ENCODE results near the gene YEATS4.

Gene YEATS4

DNA sequence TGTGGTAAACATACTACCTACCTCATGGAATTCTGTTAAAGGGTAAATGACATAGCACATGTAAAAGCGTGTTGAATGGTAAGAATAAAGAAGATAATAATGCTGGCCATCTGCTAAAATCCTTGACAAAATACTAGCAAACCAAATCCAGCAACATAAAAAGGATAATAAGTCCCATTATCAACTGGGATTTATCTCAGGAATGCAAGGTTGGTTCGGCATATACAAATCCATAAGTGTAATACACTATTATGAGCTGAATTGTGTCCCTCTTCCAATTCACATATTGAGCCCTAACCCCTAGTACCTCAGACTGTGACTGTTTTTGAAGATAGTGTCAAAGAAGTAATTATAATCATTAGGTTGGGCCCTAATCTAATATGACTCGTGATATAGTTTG, 37.4 kb downstream of the YEATS4 start:
- no peak for DNase-seq

DNA sequence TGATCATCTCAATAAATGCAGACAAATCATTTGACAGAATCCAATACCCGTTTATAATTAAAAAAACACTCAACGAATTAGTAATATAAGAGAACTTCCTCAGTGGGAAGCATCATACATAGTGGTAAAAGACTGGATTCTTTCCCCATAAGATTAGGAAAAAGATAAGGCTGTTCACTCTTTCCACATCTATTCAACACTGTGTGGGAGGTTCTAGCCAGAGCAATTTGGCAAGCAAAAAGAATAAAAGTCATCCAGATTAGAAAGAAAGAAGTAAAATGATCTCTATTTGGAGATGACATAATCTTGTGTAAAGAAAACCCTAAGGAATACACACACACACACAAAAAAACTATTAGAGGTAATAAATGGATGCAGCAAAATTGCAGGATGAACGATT, 38.4 kb downstream of the YEATS4 start:
- DNase-seq = no peak

DNA sequence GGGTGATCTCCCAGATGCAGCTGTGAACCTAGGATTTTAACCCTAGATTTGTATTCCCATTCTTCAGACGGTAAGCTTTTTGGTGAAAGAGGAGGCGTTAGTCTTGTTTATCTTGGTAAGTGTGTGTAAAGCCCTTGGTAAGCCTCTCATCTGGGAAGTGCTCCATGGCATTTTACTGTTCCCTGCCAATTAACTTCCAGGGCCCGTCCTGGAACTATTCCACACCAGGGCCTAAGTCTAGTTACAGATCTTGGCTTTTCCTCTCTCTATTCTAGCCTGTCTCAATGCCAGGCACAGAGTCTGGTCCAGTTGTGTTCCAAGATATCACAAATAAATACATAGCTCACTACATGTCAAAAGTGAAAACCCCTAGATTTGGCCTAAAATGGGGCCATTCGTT, 42.4 kb downstream of the YEATS4 start:
- DNase-seq = no peak

DNA sequence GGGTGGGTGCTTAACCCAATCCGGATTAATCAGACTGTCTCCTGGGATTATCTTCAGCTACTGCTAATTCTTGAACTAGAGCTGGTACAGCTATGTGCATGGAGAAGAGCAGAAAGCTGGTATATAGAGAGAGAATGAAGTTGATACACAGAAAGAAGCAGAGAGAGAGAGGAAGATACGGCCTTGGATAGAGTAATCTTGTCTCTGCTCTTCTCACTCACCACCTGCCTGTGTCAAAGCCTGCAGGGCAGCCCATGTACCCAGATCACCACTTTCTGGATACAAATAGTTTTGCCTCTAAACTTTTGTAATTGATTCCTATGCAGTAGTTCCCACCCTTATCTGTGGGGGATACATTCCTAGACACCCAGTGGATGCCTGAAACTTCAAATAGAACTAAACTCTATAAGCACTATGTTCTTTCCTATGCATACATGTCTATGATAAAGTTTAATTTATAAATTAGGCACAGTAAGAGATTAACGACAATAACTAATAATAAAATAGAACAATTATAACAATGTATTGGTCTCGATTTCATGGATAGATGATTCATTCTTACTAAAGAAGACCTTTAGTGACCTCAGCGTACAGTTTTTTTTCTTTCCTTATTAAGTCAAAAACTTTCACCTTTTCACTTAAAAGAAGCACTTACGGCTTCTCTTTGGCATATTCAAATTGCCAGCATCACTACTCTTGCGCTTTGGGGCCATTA, 45.5 kb downstream of the YEATS4 start:
- DNase-seq = no peak

DNA sequence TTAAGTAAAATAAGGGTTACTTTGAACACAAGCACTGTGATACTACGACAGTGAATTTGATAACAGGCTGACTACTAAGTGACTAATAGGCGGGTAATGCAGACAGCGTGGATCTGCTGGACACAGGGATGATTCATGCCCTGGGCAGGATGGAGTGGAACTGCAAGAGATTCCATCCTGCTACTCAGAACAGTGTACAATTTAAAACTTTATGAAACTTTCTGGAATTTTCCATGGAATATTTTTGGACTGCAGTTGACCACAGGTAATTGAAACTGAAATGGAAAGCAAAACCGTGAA, 46.0 kb downstream of the YEATS4 start:
- DNase-seq = no peak

DNA sequence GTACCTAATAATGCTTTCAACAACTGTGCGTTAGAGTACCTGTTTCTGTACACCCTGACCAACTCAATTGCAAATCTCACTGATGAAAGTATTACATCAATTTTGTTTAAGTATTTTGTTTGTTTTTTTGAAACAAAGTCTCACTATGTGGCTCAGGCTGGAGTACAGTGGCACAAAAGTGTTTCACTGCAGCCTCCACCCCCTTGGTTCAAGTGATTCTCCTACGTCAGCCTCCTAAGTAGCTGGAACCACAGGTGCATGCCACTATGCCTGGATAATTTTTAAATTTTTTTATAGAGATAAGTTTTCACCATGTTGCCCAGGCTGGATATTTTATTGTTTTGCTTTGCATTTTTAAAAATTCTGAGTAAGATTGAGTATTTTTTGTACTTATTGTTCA, 46.7 kb downstream of the YEATS4 start:
- no peak for DNase-seq

DNA sequence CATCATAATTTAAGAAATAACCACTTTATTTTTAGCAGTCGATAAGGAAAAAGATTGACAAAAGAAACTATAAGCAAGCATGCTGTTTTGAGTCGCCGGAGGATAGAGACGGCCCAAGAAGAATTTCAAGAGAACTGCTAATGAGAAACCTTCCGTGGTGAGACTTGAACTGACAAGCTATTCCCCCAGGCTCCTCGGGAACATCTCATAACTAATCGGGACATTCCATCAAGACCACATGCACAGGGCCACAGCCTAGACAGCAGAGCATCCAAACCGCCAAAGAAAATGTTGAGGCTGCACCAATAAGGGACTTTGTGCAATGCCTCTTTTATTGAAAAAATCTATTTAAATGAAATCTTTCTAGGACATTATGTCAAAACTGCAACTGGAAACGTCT, 51.0 kb downstream of the YEATS4 start:
- DNase-seq = no peak

DNA sequence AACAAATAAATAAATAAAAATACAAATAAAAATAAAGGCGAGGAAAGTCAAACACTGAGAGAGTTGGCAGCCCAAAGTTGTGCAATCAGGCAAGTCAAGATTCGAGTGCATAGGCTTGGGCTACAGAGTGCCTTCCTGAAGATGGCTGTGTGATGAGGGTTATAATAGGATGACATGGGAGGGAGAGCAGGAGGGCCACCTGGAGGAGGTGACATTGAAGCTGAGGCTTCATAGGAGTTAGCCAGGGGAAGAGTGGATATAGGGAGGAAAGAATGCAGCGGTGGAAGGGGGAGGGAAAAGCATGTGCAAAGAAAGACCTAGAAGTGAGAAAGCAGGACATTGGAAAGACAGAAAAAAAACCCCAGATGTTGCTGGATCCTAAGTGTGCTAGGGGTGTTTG, 53.1 kb downstream of the YEATS4 start:
- no peak for DNase-seq

DNA sequence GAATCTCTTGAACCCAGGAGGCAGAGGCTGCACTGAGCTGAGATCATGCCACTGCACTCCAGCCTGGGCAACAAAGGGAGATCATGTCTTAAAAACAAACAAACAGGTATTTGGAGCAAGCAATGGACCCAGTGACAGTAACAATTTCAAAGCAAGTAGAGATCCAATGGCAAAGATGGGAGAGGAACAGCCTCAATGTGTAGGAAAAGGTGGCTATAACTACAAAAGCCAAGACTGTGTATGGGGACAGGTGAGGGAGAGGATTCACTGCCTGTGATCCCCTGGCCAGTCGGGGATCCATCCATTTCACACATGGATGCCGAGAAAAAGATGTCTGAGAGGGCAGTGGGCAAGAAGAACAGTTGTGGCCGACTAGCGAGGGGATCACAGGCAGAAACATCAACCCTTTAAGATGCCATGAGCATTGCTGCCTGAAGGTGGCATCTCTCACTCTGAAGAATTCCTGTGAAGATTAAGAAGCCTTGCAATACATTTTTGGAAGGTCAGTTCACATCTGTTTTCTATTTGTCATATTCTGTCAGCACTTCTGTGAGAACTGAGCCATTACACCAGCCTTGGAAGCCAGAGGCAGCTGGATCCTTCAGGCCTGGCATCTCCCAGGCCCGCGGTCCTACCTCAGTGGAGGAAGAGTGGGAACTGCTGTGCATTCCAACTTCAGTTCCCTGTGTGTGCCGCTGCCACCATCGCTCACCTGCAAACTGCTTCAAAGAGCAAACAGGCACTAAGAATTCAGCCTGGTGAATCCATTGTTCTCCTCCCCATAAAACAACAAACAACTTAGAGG, 56.1 kb downstream of the YEATS4 start:
- peak; percentile 18 for DNase-seq

DNA sequence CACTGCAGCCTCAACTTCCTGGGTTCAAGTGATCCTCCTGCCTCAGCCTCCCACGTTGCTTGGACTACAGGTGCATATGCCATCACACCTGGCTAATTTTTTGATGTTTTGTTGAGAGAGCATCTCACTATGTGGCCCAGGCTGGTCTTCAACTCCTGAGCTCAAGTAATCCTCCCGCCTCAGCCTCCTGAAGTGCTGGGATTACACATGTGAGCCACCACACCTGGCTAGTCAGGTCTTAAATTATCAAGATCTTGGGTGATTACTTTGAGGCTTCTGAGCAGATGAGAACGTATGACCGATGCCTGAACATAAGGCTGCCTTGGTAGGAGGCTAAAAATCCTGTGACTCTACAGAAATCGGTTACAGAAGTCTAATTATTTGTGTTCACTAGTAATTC, 57.7 kb downstream of the YEATS4 start:
- no peak for DNase-seq

DNA sequence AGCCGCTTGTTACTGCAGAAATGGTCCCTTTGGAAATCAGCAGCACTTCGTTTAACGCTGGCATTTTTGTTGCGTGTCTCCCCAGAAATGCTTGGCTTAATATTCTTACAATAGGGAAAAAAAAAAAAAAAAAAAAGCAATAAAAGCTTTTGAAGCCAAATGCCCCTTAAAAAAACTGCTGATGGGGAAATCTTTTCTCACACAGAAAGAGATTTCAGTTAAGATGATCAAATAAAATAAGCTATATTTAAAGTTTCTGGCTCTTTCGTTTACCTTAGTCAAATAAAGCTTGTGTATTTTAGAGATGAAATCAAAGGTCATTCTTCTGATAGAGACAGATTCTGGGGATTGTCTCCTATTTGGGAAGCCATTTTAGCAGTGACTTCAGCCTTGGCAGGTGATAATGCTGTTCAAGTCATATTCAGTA, 58.2 kb downstream of the YEATS4 start:
- DNase-seq = no peak

DNA sequence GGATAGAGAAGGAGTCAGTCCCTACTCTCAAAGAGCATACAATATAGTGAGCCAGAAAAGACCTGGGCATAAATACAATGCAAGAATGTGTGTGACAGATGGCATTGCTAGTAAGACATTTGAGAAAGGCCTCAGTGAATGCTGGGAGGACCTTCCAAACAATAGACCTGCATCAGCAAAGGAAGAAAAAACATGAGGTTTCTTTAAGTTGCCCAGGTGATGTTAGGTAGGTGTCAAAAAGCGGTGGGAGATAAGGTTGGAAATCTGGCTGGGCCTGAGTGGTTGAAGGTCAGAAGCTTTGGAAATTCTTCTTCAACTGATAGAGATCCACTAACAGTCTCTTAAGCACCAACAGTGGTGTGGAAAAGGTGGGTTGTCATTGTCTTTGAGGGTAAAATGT, 60.2 kb downstream of the YEATS4 start:
- DNase-seq = no peak

DNA sequence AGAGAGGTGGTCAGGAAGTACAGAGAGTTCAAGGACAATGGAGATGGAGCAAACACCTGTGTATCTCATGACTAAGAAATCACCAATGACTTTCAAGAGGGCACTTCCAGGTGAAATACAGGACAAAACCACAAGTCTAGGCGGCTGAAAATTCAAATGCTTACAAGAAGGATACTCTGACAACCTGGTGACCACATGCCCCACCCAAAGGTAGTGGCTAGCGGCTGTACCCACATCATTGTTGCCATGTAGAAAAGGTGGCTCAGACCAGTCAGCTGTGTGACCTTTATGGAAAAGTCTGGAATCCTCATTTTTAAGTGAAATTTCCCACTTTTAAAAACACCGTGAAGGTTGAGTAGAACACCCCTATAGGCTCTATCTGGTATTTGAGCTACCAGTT, 62.0 kb downstream of the YEATS4 start:
- no peak for DNase-seq

DNA sequence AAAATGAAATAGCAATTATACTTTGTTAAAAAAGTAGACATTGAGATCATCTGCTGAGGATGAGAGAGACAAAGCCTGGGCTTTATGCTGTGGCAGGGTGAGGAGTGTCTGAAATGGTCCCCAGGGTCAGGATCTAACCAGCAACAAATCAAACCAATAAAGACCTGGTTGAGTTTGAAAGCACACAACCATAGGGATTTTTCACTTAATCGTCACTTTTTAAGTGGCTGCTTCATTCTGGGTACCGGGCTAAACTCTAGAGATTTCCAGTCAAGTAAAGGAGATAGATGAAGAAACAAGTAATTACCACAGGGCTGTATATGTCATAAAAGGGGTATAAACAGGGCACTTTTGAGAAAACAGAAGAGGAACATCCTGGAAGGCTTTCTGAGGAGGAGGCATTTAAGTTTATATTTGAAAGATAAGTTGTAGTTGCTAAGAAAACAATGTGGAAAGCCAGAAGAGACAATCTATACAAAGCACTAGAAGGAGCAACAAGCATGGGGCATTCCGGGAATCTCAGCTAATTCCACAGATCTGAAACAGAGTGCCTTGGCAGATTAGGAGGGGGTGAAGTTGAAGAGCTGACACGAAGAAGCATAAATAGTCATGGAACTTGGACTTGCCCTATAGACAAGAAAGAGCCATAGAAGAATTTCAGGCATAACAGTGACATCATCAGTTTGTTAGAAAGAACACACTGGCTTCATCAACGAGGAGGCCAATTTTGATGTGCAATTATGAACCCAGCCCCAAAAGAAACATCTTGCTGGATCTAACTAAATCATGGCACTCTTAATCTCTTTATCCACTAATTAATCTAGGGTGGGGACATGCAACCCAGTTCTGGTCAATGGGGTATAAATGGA, 63.7 kb downstream of the YEATS4 start:
- DNase-seq = no peak

DNA sequence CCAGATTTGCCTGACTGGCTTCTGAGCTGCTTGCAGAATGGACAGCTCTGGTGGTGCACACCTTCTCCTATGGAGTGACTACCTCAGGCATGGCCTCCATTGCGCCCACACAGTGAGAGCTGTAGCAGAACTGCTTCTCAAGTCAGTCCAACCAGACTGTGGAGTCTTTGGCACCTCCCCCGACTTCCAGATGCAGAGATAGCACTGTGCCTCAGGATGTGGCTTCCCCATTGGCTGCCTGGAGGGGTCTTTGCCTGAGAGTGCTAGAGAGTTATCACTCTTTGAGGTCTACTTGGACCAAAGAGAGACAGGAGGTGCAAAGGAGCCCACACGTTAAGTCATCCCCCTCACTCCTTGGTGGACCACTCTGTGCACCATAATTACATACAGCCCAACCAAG, 65.9 kb downstream of the YEATS4 start:
- no peak for DNase-seq

DNA sequence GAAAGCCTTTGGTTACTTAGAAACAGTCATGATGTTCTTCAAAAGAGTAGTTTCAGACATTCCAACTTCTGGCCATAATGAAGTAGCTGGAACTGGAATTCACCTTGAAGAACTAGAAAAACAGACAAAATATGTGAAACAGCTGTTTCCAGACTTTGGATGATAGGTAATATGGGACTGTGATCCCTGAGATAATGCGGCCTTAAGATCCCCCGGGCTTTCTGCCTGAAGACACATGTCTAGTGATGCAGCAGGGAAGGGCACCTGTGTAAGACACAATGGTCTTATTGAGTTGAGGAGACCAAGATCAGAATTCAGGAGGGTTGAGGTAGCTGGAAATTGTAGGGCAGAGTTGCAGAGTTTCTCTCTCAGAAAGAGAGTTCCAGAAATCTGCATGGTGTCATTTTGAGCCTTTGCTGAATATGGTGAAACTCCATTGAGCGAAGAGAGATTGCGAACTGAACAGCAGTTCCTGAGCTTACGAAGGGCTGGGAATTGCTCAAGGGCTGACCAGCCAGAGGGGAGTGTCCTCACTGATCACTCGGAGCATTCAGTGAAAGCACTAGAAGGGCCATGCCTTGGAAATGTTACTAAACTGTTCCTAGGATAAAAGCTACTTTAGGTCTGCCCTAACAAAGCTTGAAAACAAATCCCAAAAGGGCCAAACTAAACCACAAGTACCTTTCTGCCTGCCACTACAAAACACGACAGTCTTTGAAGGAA, 69.0 kb downstream of the YEATS4 start:
- DNase-seq = no peak

DNA sequence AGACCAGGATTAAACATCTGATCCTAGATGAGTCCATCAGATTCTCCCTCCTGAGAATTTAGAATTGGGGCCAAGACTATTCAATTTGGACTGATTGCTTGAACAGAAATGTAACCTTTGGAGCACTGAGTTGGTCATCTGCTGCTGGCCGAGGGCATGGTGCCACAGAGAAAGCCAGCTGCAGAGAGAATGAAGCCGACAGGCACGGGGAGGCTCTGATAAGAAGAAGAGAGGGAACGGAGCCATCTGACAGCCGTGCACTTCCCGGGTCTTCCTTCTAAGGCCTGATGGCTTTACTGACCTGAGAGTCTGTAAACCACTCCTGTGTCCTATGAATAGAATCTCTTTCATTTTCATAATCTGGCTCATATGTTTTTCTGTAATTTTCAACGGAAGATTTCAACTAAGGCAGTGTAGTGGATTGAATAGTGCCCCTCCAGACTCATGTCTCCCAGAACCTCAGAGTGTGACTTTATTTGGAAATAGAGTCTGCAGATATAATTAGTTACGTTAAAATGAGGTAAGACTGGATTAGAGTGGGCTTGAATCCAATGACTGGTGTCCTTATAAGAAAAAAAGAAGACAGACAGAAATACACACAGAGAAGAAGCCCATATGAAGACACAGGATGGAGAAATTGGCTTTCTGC, 71.5 kb downstream of the YEATS4 start:
- no peak for DNase-seq

DNA sequence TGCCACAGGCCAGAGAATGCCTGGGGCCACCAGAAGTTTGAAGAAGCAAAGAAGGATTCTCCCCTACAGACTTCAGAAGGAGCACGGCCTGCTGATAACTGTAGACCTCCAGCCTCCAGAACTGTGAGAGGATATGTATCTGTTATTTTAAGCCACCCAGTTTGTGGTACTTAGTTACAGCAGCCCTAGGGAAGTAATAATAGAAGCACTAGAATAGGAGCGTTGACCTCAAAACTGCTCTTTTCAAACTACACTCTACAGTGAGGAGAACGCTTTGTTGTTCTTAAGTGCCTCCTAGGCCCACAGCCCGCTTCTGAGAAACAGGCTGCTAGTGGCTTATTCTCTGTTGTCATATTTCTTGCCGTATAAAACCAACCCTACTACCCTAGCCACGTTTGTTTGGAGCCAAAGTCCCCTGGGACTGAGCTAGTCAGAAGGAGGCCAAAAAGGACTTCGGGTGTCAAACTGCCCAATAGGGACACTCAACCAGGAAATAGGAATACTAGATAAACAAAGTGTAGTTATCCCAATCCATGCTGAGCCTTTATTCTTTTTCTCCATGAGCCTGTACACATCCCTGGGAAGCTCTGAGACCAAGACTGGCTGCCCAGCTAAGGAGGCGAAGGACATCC, 72.2 kb downstream of the YEATS4 start:
- DNase-seq = no peak

DNA sequence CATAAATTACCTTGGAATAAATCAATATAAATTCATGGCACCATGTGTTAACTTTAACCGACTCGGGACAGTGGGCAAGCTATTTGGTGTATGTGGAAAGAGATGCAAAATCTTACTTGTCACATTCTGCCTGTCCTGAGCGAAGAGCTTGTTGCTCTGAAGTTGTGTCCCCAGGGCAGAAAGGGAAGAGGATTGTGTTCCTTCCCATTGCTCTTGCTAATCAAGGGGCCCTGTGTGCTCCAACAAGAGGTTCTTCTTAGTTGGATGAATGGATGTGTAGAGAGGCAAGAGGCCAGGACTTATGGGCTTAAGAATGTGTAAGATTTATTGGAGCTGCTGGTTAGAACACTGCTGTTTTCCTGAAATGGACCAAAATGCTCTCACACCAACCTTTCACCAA, 74.1 kb downstream of the YEATS4 start:
- DNase-seq = no peak

DNA sequence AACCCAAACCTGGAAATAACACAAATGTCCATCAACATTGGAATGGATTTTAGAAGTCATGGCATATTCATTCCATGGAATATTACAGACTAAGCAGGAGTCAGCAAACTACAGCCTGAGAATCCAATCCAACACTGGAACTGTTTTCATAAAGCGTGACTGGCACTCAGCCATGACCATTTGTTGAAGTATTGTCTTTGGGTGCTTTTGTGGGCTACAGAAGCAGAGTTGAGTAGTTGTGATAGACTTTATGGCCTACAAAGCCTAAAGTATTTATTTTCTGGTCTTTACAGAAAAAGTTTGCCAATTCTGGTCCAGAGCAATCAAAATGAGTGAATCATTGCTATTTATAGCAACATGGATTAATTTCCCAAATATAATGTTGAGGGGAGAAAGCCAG, 76.1 kb downstream of the YEATS4 start:
- DNase-seq = no peak

DNA sequence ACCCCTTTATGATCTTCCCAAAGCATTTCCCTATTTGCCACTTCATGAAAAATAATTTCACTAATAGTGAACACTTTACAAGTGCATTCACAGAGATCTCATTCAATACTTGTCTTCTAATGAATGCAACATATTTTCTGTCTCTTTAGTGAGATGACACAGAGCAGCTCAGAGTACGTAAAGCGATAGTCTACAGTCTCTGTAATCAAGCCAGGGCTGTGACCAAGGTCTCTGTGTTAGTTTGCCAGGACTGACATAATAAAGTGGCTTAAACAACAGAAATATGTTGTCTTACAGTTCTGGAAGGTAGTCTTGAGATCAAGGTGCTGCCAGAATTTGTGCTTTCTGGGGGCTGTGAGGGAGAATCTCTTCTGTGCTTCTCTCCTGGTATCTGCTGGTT, 77.5 kb downstream of the YEATS4 start:
- DNase-seq = no peak

DNA sequence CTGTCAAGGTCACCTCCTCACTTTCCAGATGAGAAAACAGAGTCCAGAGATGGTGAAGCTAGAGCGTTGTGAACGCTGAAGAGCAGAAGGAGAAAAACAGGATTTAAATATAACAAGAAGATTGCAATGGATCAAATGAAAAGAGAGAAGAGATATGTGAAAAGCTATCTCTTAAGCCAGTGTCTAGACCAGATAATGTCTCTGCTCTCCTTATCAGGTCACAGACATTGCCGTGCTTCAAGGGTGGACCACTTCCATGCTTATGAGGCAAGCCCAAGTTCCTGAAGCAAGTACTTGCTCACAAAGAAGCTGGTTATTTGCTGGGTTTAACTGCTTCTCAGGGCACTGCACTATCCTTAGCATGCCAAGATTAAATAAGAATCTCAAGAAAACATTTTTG, 79.0 kb downstream of the YEATS4 start:
- DNase-seq = no peak

Data from RPMI8226 (cell line).